Parathyroid adenoma (tissue), 2 donors: ENCODE results near the gene ODF4.

ENCODE experiments used
- H2AFZ ChIP-seq: fragments of 300-600 bp; sonication (generic); one replicate; pipeline ENCODE4 v1.7.0; 2017; ENCODE audit warnings: antibody characterized with exemption, mild to moderate bottlenecking
- H3K27ac ChIP-seq: fragments of 300-600 bp; sonication (generic); one replicate; pipeline ENCODE4 v1.7.0; 2017
- H3K27me3 ChIP-seq: fragments of 300-600 bp; sonication (generic); one replicate; pipeline ENCODE4 v1.7.0; 2017; ENCODE audit warnings: low read length; ENCODE audit not compliant: control insufficient read depth, insufficient read depth
- H3K36me3 ChIP-seq: fragments of 300-600 bp; sonication (generic); one replicate; pipeline ENCODE4 v1.7.0; 2017; ENCODE audit warnings: low read length; ENCODE audit not compliant: control insufficient read depth, insufficient read depth
- H3K4me1 ChIP-seq: fragments of 300-600 bp; sonication (generic); one replicate; pipeline ENCODE4 v1.7.0; 2017; ENCODE audit warnings: control low read depth
- H3K4me2 ChIP-seq: fragments of 300-600 bp; sonication (generic); one replicate; pipeline ENCODE4 v1.7.0; 2017; ENCODE audit warnings: low read length
- H3K4me3 ChIP-seq: fragments of 300-600 bp; sonication (generic); one replicate; pipeline ENCODE4 v1.7.0; 2017; ENCODE audit warnings: low read depth, low read length
- H3K79me2 ChIP-seq: fragments of 300-600 bp; sonication (generic); one replicate; pipeline ENCODE4 v1.7.0; 2017; ENCODE audit warnings: control low read depth
- H3K9ac ChIP-seq: fragments of 300-600 bp; sonication (generic); one replicate; pipeline ENCODE4 v1.7.0; 2017; ENCODE audit warnings: mild to moderate bottlenecking
- H3K9me3 ChIP-seq: fragments of 300-600 bp; sonication (generic); one replicate; pipeline ENCODE4 v1.7.0; 2017; ENCODE audit warnings: low read length; ENCODE audit not compliant: control insufficient read depth
- CTCF ChIP-seq: fragments of 300-600 bp; sonication (generic); IDR thresholded peaks from one replicate; pipeline ENCODE4 v1.7.0; 2017; ENCODE audit warnings: antibody characterized with exemption, mild to moderate bottlenecking
- donor health status: primary hyperparathyroidism.

Gene ODF4

GRCh38 chr17:8311131-8311790 lies 28.4 kb upstream of the ODF4 start:
- Histone ChIP-seq H3K4me3 (peak overlapping the region; percentile 6), H3K4me2 (no peak overlapping the region), H3K79me2 (no peaks in the 10 kb centered on the region), H3K27me3 (no peaks in the 10 kb centered on the region), H3K4me1 (peaks cover 8% of the 10 kb centered on the region), H3K9me3 (no peaks in the 10 kb centered on the region), H3K36me3 (no peaks in the 10 kb centered on the region), H2AFZ (no peak overlapping the region), H3K9ac (no peak overlapping the region), H3K27ac (peak overlapping the region; percentile 26)
- no peak for TF ChIP-seq CTCF

- H3K79me2 ChIP-seq = no peaks in the 10 kb centered on the region
- H3K4me2 ChIP-seq = no peak overlapping the region
- H3K9me3 ChIP-seq = no peaks in the 10 kb centered on the region
- H3K36me3 ChIP-seq = no peaks in the 10 kb centered on the region
- H3K27ac ChIP-seq = no peak overlapping the region
- no peak for TF ChIP-seq CTCF
- peaks cover 8% of the 10 kb centered on the region for H3K4me1 ChIP-seq
- no peak overlapping the region for H2AFZ ChIP-seq
- H3K9ac ChIP-seq = no peak overlapping the region
- H3K4me3 ChIP-seq = no peak overlapping the region
- H3K27me3 ChIP-seq = no peaks in the 10 kb centered on the region
Measured at GRCh38 chr17:8312251-8312650, 27.4 kb upstream of the ODF4 start.

GRCh38 chr17:8312726-8313600 lies 26.7 kb upstream of the ODF4 start:
- Histone ChIP-seq H3K9ac (no peak overlapping the region), H3K27me3 (no peaks in the 10 kb centered on the region), H3K27ac (no peak overlapping the region), H3K4me3 (no peak overlapping the region), H3K9me3 (no peaks in the 10 kb centered on the region), H3K4me1 (peaks cover 8% of the 10 kb centered on the region), H2AFZ (no peak overlapping the region), H3K79me2 (no peaks in the 10 kb centered on the region), H3K36me3 (no peaks in the 10 kb centered on the region), H3K4me2 (no peak overlapping the region)
- TF ChIP-seq CTCF = no peak

- peak overlapping the region; percentile 82 for H2AFZ ChIP-seq
- H3K27me3 ChIP-seq = no peaks in the 10 kb centered on the region
- no peaks in the 10 kb centered on the region for H3K9me3 ChIP-seq
- no peaks in the 10 kb centered on the region for H3K79me2 ChIP-seq
- H3K4me3 ChIP-seq = no peak overlapping the region
- no peak overlapping the region for H3K27ac ChIP-seq
- TF ChIP-seq CTCF = no peak
- H3K4me1 ChIP-seq = peaks cover 8% of the 10 kb centered on the region
- H3K4me2 ChIP-seq = peak overlapping the region; percentile 24
- no peak overlapping the region for H3K9ac ChIP-seq
- no peaks in the 10 kb centered on the region for H3K36me3 ChIP-seq
Measured at GRCh38 chr17:8314797-8315763, 24.6 kb upstream of the ODF4 start.
